MM.1S (cell line): ENCODE data around the gene CELF2.

ENCODE experiments used
- DNase-seq: peaks from one replicate; pipeline ENCODE4 v3.0.0-alpha.2; 2015
- H2AFZ ChIP-seq: fragments of 300-600 bp; sonication (generic); 2 replicates; pipeline ENCODE4 v1.6.0; 2016; ENCODE audit warnings: antibody characterized with exemption, low read length
- H3F3A ChIP-seq: fragments of 300-600 bp; sonication (generic); 2 replicates; pipeline ENCODE4 v1.6.1; 2016; ENCODE audit warnings: mild to moderate bottlenecking, antibody characterized with exemption, low read length, moderate library complexity, mixed read lengths; ENCODE audit not compliant: insufficient read depth
- H3K27ac ChIP-seq: fragments of 300-600 bp; sonication (generic); 2 replicates; pipeline ENCODE4 v1.5.1; 2016; ENCODE audit warnings: mild to moderate bottlenecking, low read length
- H3K27me3 ChIP-seq: fragments of 300-600 bp; sonication (generic); replicated peaks from 2 replicates; pipeline ENCODE4 v1.6.0; 2016; ENCODE audit warnings: low read length; ENCODE audit not compliant: insufficient read depth
- H3K36me3 ChIP-seq: fragments of 300-600 bp; sonication (generic); replicated peaks from 2 replicates; pipeline ENCODE4 v1.6.1; 2016; ENCODE audit warnings: mild to moderate bottlenecking, low read length, mixed read lengths; ENCODE audit not compliant: insufficient read depth
- H3K4me1 ChIP-seq: fragments of 300-600 bp; sonication (generic); 2 replicates; pipeline ENCODE4 v1.6.1; 2016; ENCODE audit warnings: low read length, mixed read lengths
- H3K4me2 ChIP-seq: fragments of 300-600 bp; sonication (generic); 2 replicates; pipeline ENCODE4 v1.6.0; 2016; ENCODE audit warnings: low read depth, low read length
- H3K4me3 ChIP-seq: fragments of 300-600 bp; sonication (generic); 2 replicates; pipeline ENCODE4 v1.5.1; 2016; ENCODE audit warnings: low read length, mixed read lengths
- H3K79me2 ChIP-seq: fragments of 300-600 bp; sonication (generic); 2 replicates; pipeline ENCODE4 v1.6.1; 2016; ENCODE audit warnings: mixed run types, low read length, mixed read lengths
- H3K9ac ChIP-seq: fragments of 300-600 bp; sonication (generic); 2 replicates; pipeline ENCODE4 v1.6.1; 2016; ENCODE audit warnings: low read length, mixed read lengths
- H3K9me2 ChIP-seq: fragments of 300-600 bp; sonication (generic); replicated peaks from 2 replicates; pipeline ENCODE4 v1.6.1; 2016; ENCODE audit warnings: mild to moderate bottlenecking, low read length, mixed read lengths; ENCODE audit not compliant: insufficient read depth
- H3K9me3 ChIP-seq: fragments of 300-600 bp; sonication (generic); replicated peaks from 2 replicates; pipeline ENCODE4 v1.6.1; 2016; ENCODE audit warnings: mild to moderate bottlenecking, low read length, mixed read lengths; ENCODE audit not compliant: insufficient read depth
- H4K20me1 ChIP-seq: fragments of 300-600 bp; sonication (generic); 2 replicates; pipeline ENCODE4 v1.6.1; 2016; ENCODE audit warnings: mild to moderate bottlenecking, low read length, moderate library complexity, mixed read lengths; ENCODE audit not compliant: insufficient read depth
- CTCF ChIP-seq: fragments of 300-600 bp; sonication (generic); IDR thresholded peaks from 2 replicates; pipeline ENCODE4 v1.5.1; 2016; ENCODE audit warnings: antibody characterized with exemption, low read length, mixed read lengths
- EZH2 ChIP-seq: fragments of 300-600 bp; sonication (generic); optimal IDR thresholded peaks from 2 replicates; pipeline ENCODE3; 2017; ENCODE audit warnings: low read depth, mild to moderate bottlenecking, antibody characterized with exemption, low read length, mixed read lengths
- EZH2phosphoT487 ChIP-seq: fragments of 300-600 bp; sonication (generic); IDR thresholded peaks from 2 replicates; pipeline ENCODE4 v1.6.1; 2018; ENCODE audit warnings: antibody characterized with exemption, low read length

Gene CELF2

GRCh38 chr10:11386044-11386443, 368.4 kb downstream of the CELF2 start:
- Histone ChIP-seq H3K27me3 (no peaks in the 10 kb centered on the region), H2AFZ (no peak overlapping the region), H4K20me1 (no peaks in the 10 kb centered on the region), H3K4me2 (no peak overlapping the region), H3K27ac (no peak overlapping the region), H3F3A (no peaks in the 10 kb centered on the region), H3K9ac (no peak overlapping the region), H3K79me2 (no peaks in the 10 kb centered on the region), H3K4me3 (no peak overlapping the region), H3K4me1 (no peaks in the 10 kb centered on the region), H3K9me3 (no peaks in the 10 kb centered on the region), H3K9me2 (no peaks in the 10 kb centered on the region), H3K36me3 (no peaks in the 10 kb centered on the region)
- no peak for DNase-seq
- no peak for TF ChIP-seq CTCF
- TF ChIP-seq EZH2phosphoT487, result no peak
- TF ChIP-seq EZH2, result no peak
